HFFc6 (cell line): ENCODE measurements around the gene DIABLO. TPM values are rescaled to one million over a fixed set of nuclear protein-coding genes. Genes with fewer than 3 reads are reported as not detected.
A peak's percentile ranks its signal among the peaks of the same experiment; 100 is the strongest.

ENCODE experiments used
- DNase-seq: peaks from one replicate; pipeline ENCODE4 v3.0.0-alpha.2; 2018
- H3K27ac Mint-ChIP-seq: 2 replicates; pipeline ENCODE4 v1.8.0; 2020; ENCODE audit warnings: mild to moderate bottlenecking, mixed read lengths
- H3K27me3 Mint-ChIP-seq: 2 replicates; pipeline ENCODE4 v1.8.0; 2021; ENCODE audit warnings: mild to moderate bottlenecking, moderate library complexity, mixed read lengths; ENCODE audit not compliant: insufficient read depth
- H3K36me3 Mint-ChIP-seq: 2 replicates; pipeline ENCODE4 v1.8.0; 2021; ENCODE audit warnings: low read depth, mixed read lengths
- H3K4me1 Mint-ChIP-seq: 2 replicates; pipeline ENCODE4 v1.8.0; 2020; ENCODE audit warnings: low read depth, mixed read lengths
- H3K4me3 Mint-ChIP-seq: 2 replicates; pipeline ENCODE4 v1.8.0; 2020; ENCODE audit warnings: mild to moderate bottlenecking, moderate library complexity, mixed read lengths
- H3K9me3 Mint-ChIP-seq: 2 replicates; pipeline ENCODE4 v1.8.0; 2020; ENCODE audit warnings: mild to moderate bottlenecking, mixed read lengths
- CTCF ChIP-seq: fragments of 200-600 bp; sonication (generic); IDR thresholded peaks from 2 replicates; pipeline ENCODE4 v1.5.0; 2021; ENCODE audit warnings: antibody characterized with exemption, mild to moderate bottlenecking
- total RNA-seq, 6 experiments: library from RNA; stranded (reverse); fragmentation: NEBNext Ultra II Directional; extraction: Animal tissue kit (Norgen Biotek cat#: 25700); gene quantifications; 2 replicates in 1 of 6; 3 replicates in 5 of 6; pipeline ENCODE4 v1.2.3, GENCODE V29; 2021

DIABLO gene
- total RNA-seq, 6 experiments from 2014 or later, result 47.5 to 54.2 (median 48.8) TPM

- peaks cover 13% of the 10 kb centered on the region for H3K36me3 Mint-ChIP-seq
- peak; percentile 85 for TF ChIP-seq CTCF
- H3K9me3 Mint-ChIP-seq, result peaks cover 16% of the 10 kb centered on the region
- H3K4me3 Mint-ChIP-seq, result no peak overlapping the region
- H3K27me3 Mint-ChIP-seq, result peaks cover 21% of the 10 kb centered on the region
- no peak overlapping the region for H3K27ac Mint-ChIP-seq
- H3K4me1 Mint-ChIP-seq, result peaks cover 5% of the 10 kb centered on the region
- peak; percentile 48 for DNase-seq
These were observed 34.8 kb downstream of the DIABLO start for GRCh38 chr12:122190842-122191668.

- H3K9me3 Mint-ChIP-seq, result peaks cover 4% of the 10 kb centered on the region
- H3K27me3 Mint-ChIP-seq, result peaks cover 22% of the 10 kb centered on the region
- no peak for TF ChIP-seq CTCF
- H3K27ac Mint-ChIP-seq, result no peak overlapping the region
- peaks cover under 1% of the 10 kb centered on the region; the same call in 1 of the 2 replicates for H3K36me3 Mint-ChIP-seq
- DNase-seq, result no peak
- no peak overlapping the region for H3K4me3 Mint-ChIP-seq
- peaks cover 5% of the 10 kb centered on the region; the same call in 1 of the 2 replicates for H3K4me1 Mint-ChIP-seq
These were observed 36.0 kb downstream of the DIABLO start for GRCh38 chr12:122189626-122190475.

GRCh38 chr12:122187466-122187865 is 38.4 kb downstream of the DIABLO start:
- Mint-ChIP-seq H3K27ac (no peak overlapping the region), H3K4me1 (no peaks in the 10 kb centered on the region), H3K27me3 (peaks cover 19% of the 10 kb centered on the region), H3K36me3 (no peaks in the 10 kb centered on the region), H3K9me3 (no peaks in the 10 kb centered on the region), H3K4me3 (no peak overlapping the region)
- no peak for TF ChIP-seq CTCF
- no peak for DNase-seq

- no peak for TF ChIP-seq CTCF
- Mint-ChIP-seq H3K4me3 (no peak overlapping the region), H3K9me3 (no peaks in the 10 kb centered on the region), H3K27me3 (peaks cover 4% of the 10 kb centered on the region; the same call in 1 of the 2 replicates), H3K4me1 (peaks cover 4% of the 10 kb centered on the region), H3K27ac (no peak overlapping the region), H3K36me3 (no peaks in the 10 kb centered on the region)
- no peak for DNase-seq
These were observed 40.3 kb downstream of the DIABLO start for GRCh38 chr12:122185494-122186082.

- Mint-ChIP-seq H3K4me1 (peaks cover 9% of the 10 kb centered on the region), H3K27ac (no peak overlapping the region), H3K9me3 (no peaks in the 10 kb centered on the region), H3K4me3 (no peak overlapping the region), H3K27me3 (peaks cover 4% of the 10 kb centered on the region; the same call in 1 of the 2 replicates), H3K36me3 (no peaks in the 10 kb centered on the region)
- TF ChIP-seq CTCF, result no peak
- no peak for DNase-seq
These were observed 40.8 kb downstream of the DIABLO start for GRCh38 chr12:122185079-122185478.
